Ishikawa (cell line): ENCODE data around the gene QPCT.

Experiments
- FOXM1 ChIP-seq: IDR thresholded peaks from 2 replicates; pipeline ENCODE4 v1.6.1; 2012; ENCODE audit warnings: low read depth, borderline replicate concordance
- TAF1 ChIP-seq: IDR thresholded peaks from 2 replicates; pipeline ENCODE4 v1.6.1; 2012; ENCODE audit warnings: low read depth, mild to moderate bottlenecking
- YY1 ChIP-seq: IDR thresholded peaks from 2 replicates; pipeline ENCODE4 v1.6.1; 2012; ENCODE audit warnings: low read depth
- TF ChIP-seq, protein P1 (sequence below): IDR thresholded peaks from 2 replicates; pipeline ENCODE4 v1.6.1; 2012; ENCODE audit warnings: low read depth, mild to moderate bottlenecking

DNA sequence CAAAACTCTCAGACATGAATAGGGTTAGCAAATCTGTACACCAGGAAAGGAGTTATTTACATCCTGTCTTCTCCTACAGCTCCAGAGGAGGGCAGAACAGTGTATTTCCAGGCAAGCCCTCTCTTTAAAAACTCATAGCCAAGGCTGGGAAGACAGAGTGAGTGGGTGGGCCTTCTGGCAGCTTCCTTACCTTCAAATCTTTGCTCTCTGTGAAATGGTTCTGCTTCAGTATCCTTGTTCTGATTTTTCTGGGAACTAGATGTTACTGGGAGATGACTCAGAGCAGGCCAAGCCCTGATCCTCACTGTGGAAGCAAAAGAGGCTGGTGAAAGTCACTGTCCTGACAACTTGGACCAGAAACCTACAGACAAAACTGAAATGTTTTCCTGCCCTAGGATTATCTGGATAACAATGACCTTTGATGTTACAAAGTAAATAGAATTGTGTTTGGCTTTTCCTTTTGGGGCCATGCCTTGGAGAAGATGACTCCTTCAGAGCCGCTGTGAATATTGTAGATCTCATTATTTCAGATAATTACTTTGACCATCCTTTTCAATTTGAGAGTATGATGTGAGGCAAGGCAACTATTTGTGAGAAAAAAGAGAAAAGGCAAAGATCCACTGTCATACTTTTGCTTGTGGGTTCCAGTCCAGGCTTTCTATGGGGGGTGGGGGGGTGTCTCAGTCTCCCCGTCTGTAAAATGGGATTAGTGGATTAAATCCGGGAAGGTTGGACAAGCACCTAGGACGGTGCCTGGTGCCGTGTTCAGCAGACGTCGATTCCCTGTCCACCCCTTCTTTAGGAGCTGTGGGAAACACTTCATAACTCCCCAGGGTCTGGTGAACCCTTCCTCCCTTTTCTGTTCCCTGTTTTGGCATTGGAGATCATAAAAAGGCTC, 644 bp upstream of the QPCT start:
- TF ChIP-seq YY1 (no peak), TAF1 (no peak), FOXM1 (no peak)
- TF ChIP-seq, protein P1, sequence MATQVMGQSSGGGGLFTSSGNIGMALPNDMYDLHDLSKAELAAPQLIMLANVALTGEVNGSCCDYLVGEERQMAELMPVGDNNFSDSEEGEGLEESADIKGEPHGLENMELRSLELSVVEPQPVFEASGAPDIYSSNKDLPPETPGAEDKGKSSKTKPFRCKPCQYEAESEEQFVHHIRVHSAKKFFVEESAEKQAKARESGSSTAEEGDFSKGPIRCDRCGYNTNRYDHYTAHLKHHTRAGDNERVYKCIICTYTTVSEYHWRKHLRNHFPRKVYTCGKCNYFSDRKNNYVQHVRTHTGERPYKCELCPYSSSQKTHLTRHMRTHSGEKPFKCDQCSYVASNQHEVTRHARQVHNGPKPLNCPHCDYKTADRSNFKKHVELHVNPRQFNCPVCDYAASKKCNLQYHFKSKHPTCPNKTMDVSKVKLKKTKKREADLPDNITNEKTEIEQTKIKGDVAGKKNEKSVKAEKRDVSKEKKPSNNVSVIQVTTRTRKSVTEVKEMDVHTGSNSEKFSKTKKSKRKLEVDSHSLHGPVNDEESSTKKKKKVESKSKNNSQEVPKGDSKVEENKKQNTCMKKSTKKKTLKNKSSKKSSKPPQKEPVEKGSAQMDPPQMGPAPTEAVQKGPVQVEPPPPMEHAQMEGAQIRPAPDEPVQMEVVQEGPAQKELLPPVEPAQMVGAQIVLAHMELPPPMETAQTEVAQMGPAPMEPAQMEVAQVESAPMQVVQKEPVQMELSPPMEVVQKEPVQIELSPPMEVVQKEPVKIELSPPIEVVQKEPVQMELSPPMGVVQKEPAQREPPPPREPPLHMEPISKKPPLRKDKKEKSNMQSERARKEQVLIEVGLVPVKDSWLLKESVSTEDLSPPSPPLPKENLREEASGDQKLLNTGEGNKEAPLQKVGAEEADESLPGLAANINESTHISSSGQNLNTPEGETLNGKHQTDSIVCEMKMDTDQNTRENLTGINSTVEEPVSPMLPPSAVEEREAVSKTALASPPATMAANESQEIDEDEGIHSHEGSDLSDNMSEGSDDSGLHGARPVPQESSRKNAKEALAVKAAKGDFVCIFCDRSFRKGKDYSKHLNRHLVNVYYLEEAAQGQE, result no peak
